Prostate gland (tissue), 2 donors: Measurements from ENCODE around the gene ARL16. TPM values are rescaled to one million over a fixed set of nuclear protein-coding genes. Genes with fewer than 3 reads are reported as not detected.

ENCODE experiments used
- DNase-seq: peaks from one replicate; pipeline ENCODE4 v3.0.0-alpha.2; 2019; ENCODE audit warnings: low spot score
- H3K27ac ChIP-seq, 2 donors: fragments of 200-600 bp; sonication (generic); 2 replicates each; pipeline ENCODE4 v1.5.1; 2017 to 2019
- H3K27me3 ChIP-seq: fragments of 200-600 bp; sonication (generic); replicated peaks from 2 replicates; pipeline ENCODE4 v1.5.1; 2019; ENCODE audit not compliant: insufficient read depth
- H3K36me3 ChIP-seq, 2 donors: fragments of 200-600 bp; sonication (generic); 1 replicate in 1 of 2; 2 replicates in 1 of 2; pipeline versions ENCODE4 v1.5.1 to v1.8.1; 2017 to 2019
- H3K4me1 ChIP-seq: fragments of 200-600 bp; sonication (generic); replicated peaks from 2 replicates; pipeline ENCODE4 v1.5.1; 2019
- H3K4me3 ChIP-seq, 2 donors: fragments of 200-600 bp; sonication (generic); 2 replicates each; pipeline ENCODE4 v1.5.1; 2017 to 2019
- H3K9me3 ChIP-seq: fragments of 200-600 bp; sonication (generic); 2 replicates; pipeline ENCODE4 v1.5.1; 2017
- POLR2A ChIP-seq: fragments of 450-650 bp; IDR thresholded peaks from one replicate; pipeline ENCODE4 v1.6.1; 2016; ENCODE audit warnings: antibody characterized with exemption, mild to moderate bottlenecking
- POLR2AphosphoS5 ChIP-seq: sonication (generic); formaldehyde crosslinking; IDR thresholded peaks from one replicate; pipeline ENCODE4 v1.6.1; 2017; ENCODE audit warnings: antibody characterized with exemption
- WGBS: methylation state at CpG from one replicate; pipeline ENCODE4 v1.1.5; 2018; 5-methylcytosine and 5-hydroxymethylcytosine counted together
- intact Hi-C: fragments of 100-400 bp; cut with DNase I; formaldehyde crosslinking; loops from one replicate; pipeline ENCODE4 v1.14.2; 2022
- total RNA-seq, 2 donors: library from RNA; depleted of rRNA; stranded (reverse); fragments of >200 nt; gene quantifications; one replicate each; pipeline ENCODE4 v1.1.0, GENCODE V29; 2016
- TF ChIP-seq, protein P1 (sequence below), 4 experiments: fragments of 200-600 bp in 2 of 4; fragments of 450-650 bp in 2 of 4; sonication (generic) in 2 of 4; IDR thresholded peaks; 1 replicate in 3 of 4; 2 replicates in 1 of 4; pipeline ENCODE4 v1.5.1; 2016 to 2019; ENCODE audit warnings: antibody characterized with exemption in 4 of 4, mild to moderate bottlenecking in 2 of 4, moderate library complexity in 2 of 4

The ARL16 gene
- total RNA-seq, 2 donors from 2014 or later = 27.9 to 49.5 TPM

DNA sequence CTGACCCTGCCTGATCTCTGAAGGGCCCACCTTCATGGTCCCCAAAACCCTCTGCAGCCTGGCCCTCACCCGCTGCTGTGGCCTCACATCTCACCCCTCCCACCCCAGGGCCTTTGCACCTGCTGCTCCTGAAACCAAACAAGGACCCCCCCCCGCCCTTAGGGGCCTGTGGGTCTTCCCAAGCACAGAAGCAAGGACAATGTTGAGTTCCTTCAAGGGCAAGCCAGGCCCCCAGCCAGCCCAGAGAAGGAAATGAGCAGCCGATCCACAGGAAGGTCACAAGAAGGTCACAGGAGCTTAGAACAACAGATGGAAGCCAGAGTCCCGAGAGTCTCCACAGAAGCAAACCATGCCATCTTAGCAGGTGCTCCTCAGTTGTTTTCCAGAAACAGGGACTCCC is 26.8 kb downstream of the ARL16 start:
- no peak overlapping the region for H3K27ac ChIP-seq
- H3K4me1 ChIP-seq = no peaks in the 10 kb centered on the region
- H3K27me3 ChIP-seq = no peaks in the 10 kb centered on the region
- no peaks in the 10 kb centered on the region for H3K9me3 ChIP-seq
- H3K36me3 ChIP-seq = no peaks in the 10 kb centered on the region
- no peak overlapping the region for H3K4me3 ChIP-seq
- intact Hi-C loops = no loop called here
- no peak for DNase-seq
- TF ChIP-seq POLR2A (no peak), POLR2AphosphoS5 (no peak)
- TF ChIP-seq, protein P1, sequence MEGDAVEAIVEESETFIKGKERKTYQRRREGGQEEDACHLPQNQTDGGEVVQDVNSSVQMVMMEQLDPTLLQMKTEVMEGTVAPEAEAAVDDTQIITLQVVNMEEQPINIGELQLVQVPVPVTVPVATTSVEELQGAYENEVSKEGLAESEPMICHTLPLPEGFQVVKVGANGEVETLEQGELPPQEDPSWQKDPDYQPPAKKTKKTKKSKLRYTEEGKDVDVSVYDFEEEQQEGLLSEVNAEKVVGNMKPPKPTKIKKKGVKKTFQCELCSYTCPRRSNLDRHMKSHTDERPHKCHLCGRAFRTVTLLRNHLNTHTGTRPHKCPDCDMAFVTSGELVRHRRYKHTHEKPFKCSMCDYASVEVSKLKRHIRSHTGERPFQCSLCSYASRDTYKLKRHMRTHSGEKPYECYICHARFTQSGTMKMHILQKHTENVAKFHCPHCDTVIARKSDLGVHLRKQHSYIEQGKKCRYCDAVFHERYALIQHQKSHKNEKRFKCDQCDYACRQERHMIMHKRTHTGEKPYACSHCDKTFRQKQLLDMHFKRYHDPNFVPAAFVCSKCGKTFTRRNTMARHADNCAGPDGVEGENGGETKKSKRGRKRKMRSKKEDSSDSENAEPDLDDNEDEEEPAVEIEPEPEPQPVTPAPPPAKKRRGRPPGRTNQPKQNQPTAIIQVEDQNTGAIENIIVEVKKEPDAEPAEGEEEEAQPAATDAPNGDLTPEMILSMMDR (IDR thresholded peaks at IDR 0.05) = no peak
- 63% methylated on average over 4 of the region's 4 CpGs for WGBS

DNA sequence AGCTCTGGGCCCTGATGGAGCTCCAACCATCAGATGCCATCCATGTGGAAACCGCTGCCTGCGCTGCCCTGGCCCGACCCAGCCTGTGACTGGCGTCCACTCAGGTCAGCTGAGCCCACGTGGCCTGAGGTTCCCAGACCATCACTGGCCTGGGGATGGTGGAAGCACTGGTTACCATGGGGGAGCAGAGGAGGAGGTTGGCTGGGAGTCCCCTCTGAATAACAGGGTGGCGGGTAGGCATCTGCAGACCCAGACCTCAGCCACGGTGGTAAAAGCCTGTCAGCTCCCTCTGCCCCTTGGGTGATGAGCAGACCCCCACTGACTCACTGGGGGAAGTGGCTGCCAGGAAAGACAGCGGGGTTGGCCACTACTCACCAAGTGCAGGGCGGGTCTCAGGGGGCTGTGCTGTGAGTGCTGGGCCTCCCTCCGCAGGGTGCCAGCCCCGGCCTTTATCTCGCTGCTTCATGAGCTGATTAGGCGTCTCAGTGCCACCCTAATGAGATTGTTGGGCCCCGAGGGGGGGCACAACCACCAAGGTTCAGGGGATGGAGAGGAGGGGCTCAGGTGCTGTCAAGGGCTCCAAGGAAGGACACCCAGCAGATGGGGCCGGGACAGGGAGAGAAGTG is 27.4 kb downstream of the ARL16 start, which contains the start of gene PDE6G:
Gene PDE6G (minus strand): TSS at position 425 of the 626 bp plus-strand sequence. CDS start 3,237 bp downstream, outside the sequence.
- intact Hi-C loops = no loop called here
- no peaks in the 10 kb centered on the region for H3K4me1 ChIP-seq
- H3K27ac ChIP-seq = no peak within 1 kb of the TSS
- TF ChIP-seq, protein P1 (IDR thresholded peaks at IDR 0.05) = no peak
- no peak for TF ChIP-seq POLR2A
- no peak for TF ChIP-seq POLR2AphosphoS5
- 80% methylated on average over 15 of the region's 15 CpGs for WGBS
- H3K9me3 ChIP-seq = no peaks in the 10 kb centered on the region
- H3K36me3 ChIP-seq = no peaks in the 10 kb centered on the region
- H3K4me3 ChIP-seq = no peak within 1 kb of the TSS
- no peak for DNase-seq
- no peaks in the 10 kb centered on the region for H3K27me3 ChIP-seq

DNA sequence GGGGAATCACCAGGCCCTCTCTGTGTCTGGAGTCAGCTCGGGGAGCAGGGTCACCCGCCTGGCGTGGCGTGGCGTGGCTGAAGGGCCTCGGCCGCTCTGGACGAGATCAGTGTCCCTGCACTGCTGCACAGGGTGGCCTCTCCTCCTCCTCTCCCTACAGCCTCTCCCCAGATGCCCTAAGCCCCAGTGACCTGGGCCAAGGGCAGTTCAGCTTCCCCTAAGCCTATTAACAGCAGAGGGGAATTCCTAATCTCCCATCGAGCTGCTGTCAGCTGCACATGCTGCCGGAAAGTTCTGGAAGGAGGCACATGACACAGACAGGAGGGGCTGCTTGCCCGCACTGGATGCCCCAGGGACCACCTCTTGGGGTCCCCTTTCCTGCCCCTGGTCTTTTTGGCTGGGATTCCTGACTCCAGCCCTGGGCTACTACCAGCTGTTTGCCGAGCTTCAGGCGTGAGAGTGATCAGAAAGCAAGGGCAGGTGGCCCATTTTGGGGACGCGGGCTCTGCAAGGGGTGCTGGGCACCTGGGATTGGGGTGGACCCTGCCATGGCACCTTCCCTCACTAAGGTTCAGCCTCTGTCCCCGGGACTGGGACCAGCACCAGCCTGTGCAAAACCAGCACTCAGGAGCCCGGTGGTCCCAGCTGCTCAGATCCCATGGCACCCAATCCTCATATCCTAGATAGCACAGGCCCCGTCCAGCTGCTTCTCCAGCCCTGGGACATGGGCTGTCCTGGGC is 28.0 kb downstream of the ARL16 start:
- no peak for DNase-seq
- WGBS = 81% methylated on average over 18 of the region's 18 CpGs

DNA sequence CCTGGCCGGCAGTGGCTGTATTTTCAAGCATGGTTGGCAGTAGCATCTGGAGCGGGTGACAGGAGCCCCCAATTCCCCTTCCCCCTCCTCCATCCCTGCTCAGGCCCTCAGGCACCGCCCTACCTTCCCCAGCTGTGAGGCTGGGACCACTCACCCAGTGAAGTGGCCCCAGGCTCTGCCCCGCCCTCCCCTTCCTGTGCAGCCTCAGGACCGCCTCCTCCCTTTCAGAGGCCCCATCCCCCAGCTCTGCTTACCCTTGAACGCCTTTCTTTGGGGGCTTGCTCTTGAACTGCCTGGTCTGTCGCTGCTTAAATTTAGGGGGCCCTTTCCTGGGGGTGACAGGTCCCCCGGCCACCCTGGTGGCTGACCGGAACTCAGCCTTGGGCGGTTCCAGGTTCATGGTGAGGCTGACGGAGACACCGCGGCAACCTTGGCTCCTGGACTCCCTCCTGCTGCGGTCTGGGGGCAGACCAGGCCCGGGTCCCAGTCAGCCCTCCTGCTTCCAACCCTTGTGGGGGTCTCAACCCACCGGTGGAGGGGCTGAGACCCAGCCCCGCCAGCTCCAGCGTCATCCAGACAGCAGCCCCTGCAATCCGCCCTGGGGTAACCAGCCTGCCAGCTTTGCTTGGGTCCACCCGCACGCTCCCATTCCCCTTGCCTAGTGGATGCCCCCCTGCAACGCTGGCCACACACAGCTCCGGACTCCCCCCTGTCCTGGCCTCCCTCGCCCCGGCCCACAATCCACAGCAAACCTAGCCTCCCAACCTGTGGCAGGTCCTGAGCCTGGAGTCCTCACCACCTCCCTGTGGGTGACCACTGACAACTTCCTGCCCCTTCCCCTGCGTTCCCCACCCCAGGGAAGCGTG is 30.5 kb downstream of the ARL16 start:
- intact Hi-C loops = no loop called here
- DNase-seq = no peak
- H3K27me3 ChIP-seq = peaks cover 9% of the 10 kb centered on the region

More for the DNA sequence above, 28.0 kb downstream of the ARL16 start:
- no peaks in the 10 kb centered on the region for H3K4me1 ChIP-seq
- no peaks in the 10 kb centered on the region for H3K9me3 ChIP-seq
- no peaks in the 10 kb centered on the region for H3K36me3 ChIP-seq
- no peaks in the 10 kb centered on the region for H3K27me3 ChIP-seq
- no peak overlapping the region for H3K27ac ChIP-seq
- TF ChIP-seq POLR2AphosphoS5 (no peak), POLR2A (no peak)
- TF ChIP-seq, protein P1 (IDR thresholded peaks at IDR 0.05) = no peak
- intact Hi-C loops = no loop called here
- H3K4me3 ChIP-seq = no peak overlapping the region

More for the DNA sequence above, 30.5 kb downstream of the ARL16 start:
- Histone ChIP-seq H3K36me3 (no peaks in the 10 kb centered on the region), H3K27ac (no peak overlapping the region), H3K9me3 (no peaks in the 10 kb centered on the region), H3K4me3 (no peak overlapping the region), H3K4me1 (no peaks in the 10 kb centered on the region)
- TF ChIP-seq POLR2A (no peak), POLR2AphosphoS5 (no peak)
- TF ChIP-seq, protein P1 (IDR thresholded peaks at IDR 0.05) = no peak
- WGBS = 29% methylated on average over 27 of the region's 27 CpGs
